ENCODE measurements around the gene ATOH8. TPM values are rescaled to one million over a fixed set of nuclear protein-coding genes. Genes with fewer than 3 reads are reported as not detected.

Gene ATOH8
- total and polyA plus RNA-seq, 10 of the 15 experiments (the other 5 are each of a cell fraction or from before 2014, with no cell fraction given), result 0.03 to 0.60 TPM; not detected in 8

- no peak for TF ChIP-seq CTCF (IDR thresholded peaks at IDR 0.05 in 2 of 3, conservative IDR thresholded peaks at IDR 0.05 in 1 of 3; ENCODE audit: control insufficient read depth in 2 of 3, extremely low read depth in 1 of 3, insufficient read depth in 1 of 3, low read depth in 3 of 3, low read length in 3 of 3)
These were observed 34.8 kb downstream of the ATOH8 start (continued) for GRCh38 chr2:85788603-85789002.

GRCh38 chr2:85789271-85789670 is 35.5 kb downstream of the ATOH8 start:
- no peak for DNase-seq (ENCODE audit: low read depth, low spot score)
- BruUV-seq (replicated peaks), result no TSS peak
- intact Hi-C loops (cut with micrococcal nuclease; ENCODE audit: unreplicated experiment), result no loop called here
- Histone ChIP-seq H4K20me1 (ENCODE audit: control insufficient read depth, insufficient read depth) (no peaks in the 10 kb centered on the region), H3K4me3 (no peak overlapping the region), H3K79me2 (ENCODE audit: control insufficient read depth, insufficient read depth, low read length) (no peaks in the 10 kb centered on the region), H3K36me3 (ENCODE audit: control insufficient read depth in 2 of 2, insufficient read depth in 2 of 2, low read length in 1 of 2) (no peaks in the 10 kb centered on the region), H2AFZ (ENCODE audit: control insufficient read depth, low read depth, low read length) (no peak overlapping the region), H3K4me1 (ENCODE audit: control insufficient read depth, insufficient read depth, low read length) (no peaks in the 10 kb centered on the region), H3K4me2 (ENCODE audit: control insufficient read depth, insufficient read depth) (no peak overlapping the region), H3K27ac (ENCODE audit: control insufficient read depth, insufficient read depth) (no peak overlapping the region), H3K9me3 (replicated peaks; ENCODE audit: control insufficient read depth, insufficient read depth, low read length) (no peaks in the 10 kb centered on the region), H3K27me3 (replicated peaks in 1 of 2; ENCODE audit: control insufficient read depth in 2 of 2, insufficient read depth in 2 of 2, low read length in 1 of 2) (peaks cover 4 to 9% of the 10 kb centered on the region in 2 experiments; a peak in 3 of 4 replicates), H3K9ac (ENCODE audit: control insufficient read depth, insufficient read depth, low read length) (no peak overlapping the region)
- in situ Hi-C loops (cut with MboI), result no loop called here
- ChIA-PET RAD21 (ENCODE audit: unreplicated experiment) (no interaction called here), CTCF (interaction anchor here (0.8 to 1.1 kb wide), 2 partner anchors 15 to 60 kb away, joined by 3 read pairs; no protein-coding TSS in a partner anchor), SMC1A (ENCODE audit: uncharacterized antibody, unreplicated experiment) (no interaction called here), POLR2A (no interaction called here)
- ATAC-seq, result no peak
- 36% methylated on average over 5 of the region's 5 CpGs for WGBS (ENCODE audit: insufficient coverage, insufficient replicate concordance, low lambda C conversion rate, missing lambda C conversion rate)
- FAIRE-seq, result no peak
- no peak for TF ChIP-seq BCLAF1 (IDR thresholded peaks at IDR 0.05)
- TF ChIP-seq CBX3 (IDR thresholded peaks at IDR 0.05; ENCODE audit: borderline replicate concordance, low read depth), result no peak
- TF ChIP-seq ZZZ3 (IDR thresholded peaks at IDR 0.05; ENCODE audit: control insufficient read depth, insufficient read length, low read depth), result no peak
- TF ChIP-seq HDAC2 (IDR thresholded peaks at IDR 0.05), result no peak
- TF ChIP-seq USF1 (IDR thresholded peaks at IDR 0.05; ENCODE audit: borderline replicate concordance, extremely low read length, insufficient read depth, low read depth, low read length), result no peak
- TF ChIP-seq HCFC1 (IDR thresholded peaks at IDR 0.05; ENCODE audit: low read length), result no peak
- TF ChIP-seq USF2 (IDR thresholded peaks at IDR 0.05; ENCODE audit: borderline replicate concordance, low read depth, low read length), result no peak
- TF ChIP-seq NR2C2 (IDR thresholded peaks at IDR 0.05; ENCODE audit: borderline replicate concordance, control insufficient read depth, insufficient read length, low read depth), result no peak
- TF ChIP-seq PML (IDR thresholded peaks at IDR 0.05; ENCODE audit: low read length), result no peak
